Measurements from ENCODE around the gene VAC14.

DNA sequence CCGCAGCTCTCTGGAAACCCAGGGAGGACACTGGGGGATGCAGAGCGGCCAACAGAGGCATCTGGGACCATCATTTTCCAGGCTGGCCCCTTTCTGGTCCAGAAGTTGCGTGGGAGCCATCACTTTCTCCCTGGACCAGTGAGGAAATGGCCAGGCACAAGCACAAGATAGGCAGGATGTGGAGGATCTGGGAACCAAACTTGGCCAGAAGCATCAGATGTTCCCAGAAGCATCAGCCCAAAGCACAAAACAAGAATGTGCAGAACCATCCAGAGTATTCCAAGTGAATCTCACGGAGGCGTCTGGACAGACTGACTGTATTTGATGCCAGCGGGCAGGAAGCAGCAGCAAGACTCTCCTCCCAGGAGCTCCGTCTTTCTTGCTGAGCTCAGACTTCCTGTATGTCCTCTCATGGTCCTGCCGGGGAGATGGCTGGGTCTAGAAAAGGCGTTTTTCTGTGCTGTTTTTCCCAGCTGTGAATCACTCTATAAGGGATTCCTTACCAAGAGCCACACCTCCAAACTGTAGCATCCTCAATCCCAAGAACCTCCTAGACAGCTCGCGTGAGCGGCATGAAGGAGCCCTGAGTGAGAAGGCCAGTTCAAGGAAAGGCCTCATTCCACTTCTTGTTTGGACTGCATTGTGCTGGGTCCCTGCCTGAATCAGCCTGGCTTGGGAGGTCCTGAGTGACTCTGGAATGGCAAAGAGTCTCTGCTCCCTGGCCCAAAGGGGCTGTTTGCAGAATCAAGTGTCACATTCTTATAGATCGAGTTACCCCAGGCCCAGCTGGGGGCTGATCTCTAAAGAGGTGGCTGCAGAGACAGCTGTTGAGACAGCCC is 65.6 kb downstream of the VAC14 start:
- TF ChIP-seq, protein P1, sequence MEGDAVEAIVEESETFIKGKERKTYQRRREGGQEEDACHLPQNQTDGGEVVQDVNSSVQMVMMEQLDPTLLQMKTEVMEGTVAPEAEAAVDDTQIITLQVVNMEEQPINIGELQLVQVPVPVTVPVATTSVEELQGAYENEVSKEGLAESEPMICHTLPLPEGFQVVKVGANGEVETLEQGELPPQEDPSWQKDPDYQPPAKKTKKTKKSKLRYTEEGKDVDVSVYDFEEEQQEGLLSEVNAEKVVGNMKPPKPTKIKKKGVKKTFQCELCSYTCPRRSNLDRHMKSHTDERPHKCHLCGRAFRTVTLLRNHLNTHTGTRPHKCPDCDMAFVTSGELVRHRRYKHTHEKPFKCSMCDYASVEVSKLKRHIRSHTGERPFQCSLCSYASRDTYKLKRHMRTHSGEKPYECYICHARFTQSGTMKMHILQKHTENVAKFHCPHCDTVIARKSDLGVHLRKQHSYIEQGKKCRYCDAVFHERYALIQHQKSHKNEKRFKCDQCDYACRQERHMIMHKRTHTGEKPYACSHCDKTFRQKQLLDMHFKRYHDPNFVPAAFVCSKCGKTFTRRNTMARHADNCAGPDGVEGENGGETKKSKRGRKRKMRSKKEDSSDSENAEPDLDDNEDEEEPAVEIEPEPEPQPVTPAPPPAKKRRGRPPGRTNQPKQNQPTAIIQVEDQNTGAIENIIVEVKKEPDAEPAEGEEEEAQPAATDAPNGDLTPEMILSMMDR (IDR thresholded peaks at IDR 0.05) = no peak
- TF ChIP-seq POLR2A (IDR thresholded peaks at IDR 0.05; ENCODE audit: low read depth) (no peak), POLR2AphosphoS5 (IDR thresholded peaks at IDR 0.05) (peak; percentile 26 to 39)

Data from esophagus muscularis mucosa (tissue), 3 donors.